Keratinocyte (primary cell): Measurements from ENCODE around the gene MGAT5B. TPM values are rescaled to one million over a fixed set of nuclear protein-coding genes. Genes with fewer than 3 reads are reported as not detected.

Source experiments
- DNase-seq: peaks from one replicate; pipeline ENCODE4 v3.0.0-alpha.2; 2011; ENCODE audit warnings: low read depth, missing footprints, low spot score
- FAIRE-seq: peaks from 2 replicates; lab custom pipeline; 2011; peaks lifted over from hg19 to GRCh38; lab: Jason Lieb, UNC
- H2AFZ ChIP-seq: 2 replicates; pipeline ENCODE4 v1.6.0; 2012; ENCODE audit warnings: low read length, control low read depth, inconsistent platforms; ENCODE audit not compliant: control insufficient read depth
- H3K27ac ChIP-seq: 2 replicates; pipeline ENCODE4 v1.5.1; 2011; ENCODE audit warnings: low read length; ENCODE audit not compliant: control insufficient read depth, insufficient read depth
- H3K27me3 ChIP-seq: 3 replicates; pipeline ENCODE4 v1.6.0; 2011; ENCODE audit warnings: low read length; ENCODE audit not compliant: control insufficient read depth, insufficient read depth; ENCODE audit errors: extremely low read depth
- H3K36me3 ChIP-seq, 2 experiments: 2 replicates in 1 of 2; 3 replicates in 1 of 2; pipeline ENCODE4 v1.5.1; 2011; ENCODE audit warnings: low read length in 2 of 2, mild to moderate bottlenecking in 1 of 2; ENCODE audit not compliant: control insufficient read depth in 2 of 2, insufficient read depth in 2 of 2; ENCODE audit errors: extremely low read depth in 1 of 2
- H3K4me1 ChIP-seq: 3 replicates; pipeline ENCODE4 v1.5.1; 2011; ENCODE audit warnings: low read length; ENCODE audit not compliant: control insufficient read depth, insufficient read depth; ENCODE audit errors: extremely low read depth
- H3K4me2 ChIP-seq: 3 replicates; pipeline ENCODE4 v1.6.0; 2011; ENCODE audit warnings: low read depth, low read length; ENCODE audit not compliant: control insufficient read depth, insufficient read depth; ENCODE audit errors: extremely low read depth
- H3K4me3 ChIP-seq, 3 experiments: fragments of 200-600 bp in 1 of 3; sonication (generic) in 1 of 3; 2 replicates in 2 of 3; 3 replicates in 1 of 3; pipeline ENCODE4 v1.5.1; 2011 to 2016; ENCODE audit warnings: low read length in 3 of 3, mild to moderate bottlenecking in 3 of 3, control low read depth in 2 of 3, inconsistent platforms in 1 of 3, low read depth in 1 of 3, mixed read lengths in 1 of 3, mixed run types in 1 of 3, moderate library complexity in 1 of 3; ENCODE audit not compliant: control insufficient read depth in 2 of 3, insufficient read depth in 2 of 3; ENCODE audit errors: extremely low read depth in 1 of 3
- H3K79me2 ChIP-seq: 2 replicates; pipeline ENCODE4 v1.6.0; 2012; ENCODE audit warnings: low read length; ENCODE audit not compliant: control insufficient read depth, insufficient read depth
- H3K9ac ChIP-seq: 3 replicates; pipeline ENCODE4 v1.6.0; 2011; ENCODE audit warnings: low read length; ENCODE audit not compliant: control insufficient read depth, insufficient read depth; ENCODE audit errors: extremely low read depth
- H3K9me1 ChIP-seq: 3 replicates; pipeline ENCODE4 v1.6.0; 2011; ENCODE audit warnings: low read length; ENCODE audit not compliant: control insufficient read depth, insufficient read depth; ENCODE audit errors: extremely low read depth
- H3K9me3 ChIP-seq: 2 replicates; pipeline ENCODE4 v1.5.1; 2012; ENCODE audit warnings: low read depth, low read length; ENCODE audit not compliant: control insufficient read depth
- H4K20me1 ChIP-seq: 3 replicates; pipeline ENCODE4 v1.6.0; 2011; ENCODE audit warnings: low read length; ENCODE audit not compliant: control insufficient read depth, insufficient read depth; ENCODE audit errors: extremely low read depth
- EZH2 ChIP-seq: IDR thresholded peaks from one replicate; pipeline ENCODE4 v1.6.1; 2012; ENCODE audit warnings: inconsistent platforms, mild to moderate bottlenecking, low read length, moderate library complexity
- dilution Hi-C: fragments of 300-500 bp; cut with MboI; formaldehyde crosslinking; loops from one replicate; pipeline ENCODE4 v1.7.0; 2020; ENCODE audit warnings: low sequenced_read_pairs; ENCODE audit not compliant: extremely low pct_ligation_motif_present
- polyA plus RNA-seq, 5 experiments: library from polyadenylated mRNA; depleted of rRNA in 3 of 5; stranded (reverse) in 3 of 5; stranded (forward) in 1 of 5; unstranded in 1 of 5; fragments of >200 nt; gene quantifications; 1 replicate in 1 of 5; 2 replicates in 3 of 5; 3 replicates in 1 of 5; pipeline versions ENCODE4 v1.2.1 to v1.2.3, GENCODE V29; 2011 to 2012; ENCODE audit warnings: missing spikeins in 2 of 5, low read depth in 1 of 5, low replicate concordance in 1 of 5
- TF ChIP-seq, protein P1 (sequence below), 3 experiments: IDR thresholded peaks in 1 of 3; conservative IDR thresholded peaks in 1 of 3; optimal IDR thresholded peaks in 1 of 3; 2 replicates in 2 of 3; 3 replicates in 1 of 3; pipeline versions ENCODE3 to v1.5.1; 2011; ENCODE audit warnings: low read length in 3 of 3, mild to moderate bottlenecking in 3 of 3, moderate library complexity in 2 of 3, control low read depth in 1 of 3, inconsistent platforms in 1 of 3; ENCODE audit not compliant: insufficient read depth in 2 of 3; ENCODE audit errors: extremely low read depth in 1 of 3

Gene MGAT5B
- polyA plus RNA-seq, 1 donor (not counting 4 experiments of a cell fraction or from before 2014, with no cell fraction given) = 0.29 TPM

DNA sequence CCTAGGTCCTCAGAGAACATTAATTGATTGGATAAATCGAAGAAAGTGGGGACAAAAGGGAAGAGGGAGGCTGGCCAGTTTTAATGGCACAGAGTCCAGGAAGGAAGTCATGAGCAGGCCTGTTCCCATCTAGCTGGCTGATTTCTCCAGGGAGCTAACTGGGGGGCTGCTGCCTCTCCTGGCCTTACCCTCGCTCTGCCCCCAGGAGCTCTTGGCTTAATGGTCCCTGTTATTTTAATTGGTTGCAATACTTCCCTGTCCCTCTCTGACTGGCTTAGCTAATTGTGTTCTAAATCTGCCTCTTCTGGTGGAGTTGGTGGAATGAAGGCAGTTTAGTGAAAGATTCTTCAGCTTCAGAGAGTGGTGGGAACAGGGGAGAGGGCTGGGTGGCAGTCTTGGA is 61.4 kb downstream of the MGAT5B start:
- Histone ChIP-seq H3K27me3 (peaks cover 25% of the 10 kb centered on the region), H3K9ac (no peak overlapping the region), H3K9me3 (no peaks in the 10 kb centered on the region), H3K27ac (no peak overlapping the region), H2AFZ (no peak overlapping the region), H3K4me2 (no peak overlapping the region), H3K4me3 (no peak overlapping the region), H4K20me1 (no peaks in the 10 kb centered on the region), H3K79me2 (no peaks in the 10 kb centered on the region), H3K4me1 (no peaks in the 10 kb centered on the region), H3K36me3 (no peaks in the 10 kb centered on the region), H3K9me1 (no peaks in the 10 kb centered on the region)
- FAIRE-seq = no peak
- dilution Hi-C loops = no loop called here
- DNase-seq = no peak
- TF ChIP-seq EZH2 = no peak
- TF ChIP-seq, protein P1, sequence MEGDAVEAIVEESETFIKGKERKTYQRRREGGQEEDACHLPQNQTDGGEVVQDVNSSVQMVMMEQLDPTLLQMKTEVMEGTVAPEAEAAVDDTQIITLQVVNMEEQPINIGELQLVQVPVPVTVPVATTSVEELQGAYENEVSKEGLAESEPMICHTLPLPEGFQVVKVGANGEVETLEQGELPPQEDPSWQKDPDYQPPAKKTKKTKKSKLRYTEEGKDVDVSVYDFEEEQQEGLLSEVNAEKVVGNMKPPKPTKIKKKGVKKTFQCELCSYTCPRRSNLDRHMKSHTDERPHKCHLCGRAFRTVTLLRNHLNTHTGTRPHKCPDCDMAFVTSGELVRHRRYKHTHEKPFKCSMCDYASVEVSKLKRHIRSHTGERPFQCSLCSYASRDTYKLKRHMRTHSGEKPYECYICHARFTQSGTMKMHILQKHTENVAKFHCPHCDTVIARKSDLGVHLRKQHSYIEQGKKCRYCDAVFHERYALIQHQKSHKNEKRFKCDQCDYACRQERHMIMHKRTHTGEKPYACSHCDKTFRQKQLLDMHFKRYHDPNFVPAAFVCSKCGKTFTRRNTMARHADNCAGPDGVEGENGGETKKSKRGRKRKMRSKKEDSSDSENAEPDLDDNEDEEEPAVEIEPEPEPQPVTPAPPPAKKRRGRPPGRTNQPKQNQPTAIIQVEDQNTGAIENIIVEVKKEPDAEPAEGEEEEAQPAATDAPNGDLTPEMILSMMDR (optimal IDR thresholded peaks at IDR 0.05 in 1 of 3, IDR thresholded peaks at IDR 0.05 in 1 of 3, conservative IDR thresholded peaks at IDR 0.05 in 1 of 3; ENCODE audit: extremely low read depth in 1 of 3, insufficient read depth in 2 of 3, low read length in 3 of 3) = no peak

DNA sequence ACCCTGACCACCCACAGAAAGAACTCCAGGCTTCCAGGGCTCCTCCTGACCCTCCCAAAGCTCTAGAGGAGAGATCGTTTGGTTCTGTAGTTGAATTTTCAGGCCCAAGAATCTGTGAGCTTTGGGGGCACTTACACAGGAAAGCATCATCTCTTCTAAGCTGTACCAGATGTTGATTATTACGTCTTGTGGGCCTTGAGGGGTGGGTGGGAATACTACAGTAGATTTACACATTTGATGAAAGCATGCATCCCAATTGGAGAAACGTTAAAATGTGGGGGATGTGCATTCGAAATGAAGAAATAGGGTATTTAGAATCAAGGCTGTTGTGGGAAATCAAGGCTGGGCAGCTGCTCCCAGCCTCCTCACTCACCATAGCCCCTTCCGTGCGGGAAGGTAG is 61.9 kb downstream of the MGAT5B start:
- Histone ChIP-seq H3K4me2 (no peak overlapping the region), H3K9me3 (no peaks in the 10 kb centered on the region), H3K4me1 (peaks cover 3% of the 10 kb centered on the region), H3K36me3 (no peaks in the 10 kb centered on the region), H3K4me3 (no peak overlapping the region), H4K20me1 (no peaks in the 10 kb centered on the region), H3K79me2 (no peaks in the 10 kb centered on the region), H3K9ac (no peak overlapping the region), H3K9me1 (no peaks in the 10 kb centered on the region), H3K27ac (no peak overlapping the region), H3K27me3 (peaks cover 30% of the 10 kb centered on the region), H2AFZ (no peak overlapping the region)
- dilution Hi-C loops = no loop called here
- no peak for FAIRE-seq
- DNase-seq = no peak
- TF ChIP-seq, protein P1 (optimal IDR thresholded peaks at IDR 0.05 in 1 of 3, IDR thresholded peaks at IDR 0.05 in 1 of 3, conservative IDR thresholded peaks at IDR 0.05 in 1 of 3; ENCODE audit: extremely low read depth in 1 of 3, insufficient read depth in 2 of 3, low read length in 3 of 3) = no peak
- TF ChIP-seq EZH2 = no peak
